NCI-H2196 (cell line): ENCODE measurements around the gene NOXA1.

Source experiments
- DNase-seq: peaks from one replicate; lab custom pipeline; 2025; ENCODE audit not compliant: unreplicated experiment; lab: John Stamatoyannopoulos, UW

The NOXA1 gene

DNA sequence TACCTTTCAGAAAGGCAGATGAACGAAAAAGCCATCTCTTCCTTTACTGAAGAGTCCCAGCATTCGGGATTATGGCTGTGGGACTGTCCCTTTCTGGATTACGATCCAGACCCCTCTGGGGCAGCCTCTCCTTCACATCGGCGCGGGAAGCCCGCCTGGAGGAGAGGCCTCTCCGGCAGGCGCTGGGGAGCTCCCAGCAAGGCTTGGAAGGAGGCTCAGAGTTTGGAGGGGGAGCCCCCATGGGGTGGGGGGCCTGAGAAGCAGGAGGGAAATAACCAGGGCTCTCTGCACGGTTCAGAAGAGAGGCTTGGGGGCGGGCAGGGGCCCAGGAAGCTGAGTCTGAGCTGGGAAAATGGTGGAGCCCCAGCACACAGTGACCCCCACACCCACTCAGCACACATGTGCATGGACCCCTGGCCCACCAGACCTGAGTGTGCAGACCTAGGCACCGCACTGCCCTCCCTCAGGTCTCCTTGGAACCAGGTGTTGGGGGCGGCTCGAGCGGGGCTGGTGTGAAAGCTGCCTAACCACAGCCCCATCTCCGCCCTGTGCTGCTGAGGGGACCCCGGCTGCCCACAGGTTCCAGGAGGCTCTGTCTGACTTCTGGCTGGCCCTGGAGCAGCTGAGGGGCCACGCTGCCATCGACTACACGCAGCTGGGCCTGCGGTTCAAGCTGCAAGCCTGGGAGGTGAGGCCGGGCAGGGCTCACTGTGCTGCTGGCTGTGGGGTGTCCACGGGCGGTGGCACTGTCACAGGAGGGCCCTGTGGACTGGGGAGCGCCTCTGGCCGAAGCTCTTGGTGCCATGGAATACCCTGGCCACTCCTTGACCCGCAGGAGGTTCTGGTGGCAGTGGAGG is 4.5 kb downstream of the NOXA1 start:
- DNase-seq: no peak

DNA sequence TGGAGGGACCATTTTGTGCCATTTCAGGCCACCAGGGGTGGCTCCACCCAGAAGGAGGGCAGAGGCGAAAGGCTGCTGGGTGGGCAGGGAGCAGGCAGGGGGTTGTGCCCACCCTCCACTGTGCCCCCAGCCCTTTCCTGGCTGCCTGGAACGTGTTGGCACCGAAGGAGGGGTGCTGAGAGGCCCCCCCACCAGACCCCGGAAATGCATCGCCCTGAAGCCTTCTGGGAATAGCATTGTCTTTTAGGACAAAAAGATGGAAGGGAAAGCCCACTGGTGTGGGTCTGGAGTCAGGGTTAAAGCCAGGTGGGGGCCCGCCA is 5.1 kb downstream of the NOXA1 start:
- DNase-seq: no peak

DNA sequence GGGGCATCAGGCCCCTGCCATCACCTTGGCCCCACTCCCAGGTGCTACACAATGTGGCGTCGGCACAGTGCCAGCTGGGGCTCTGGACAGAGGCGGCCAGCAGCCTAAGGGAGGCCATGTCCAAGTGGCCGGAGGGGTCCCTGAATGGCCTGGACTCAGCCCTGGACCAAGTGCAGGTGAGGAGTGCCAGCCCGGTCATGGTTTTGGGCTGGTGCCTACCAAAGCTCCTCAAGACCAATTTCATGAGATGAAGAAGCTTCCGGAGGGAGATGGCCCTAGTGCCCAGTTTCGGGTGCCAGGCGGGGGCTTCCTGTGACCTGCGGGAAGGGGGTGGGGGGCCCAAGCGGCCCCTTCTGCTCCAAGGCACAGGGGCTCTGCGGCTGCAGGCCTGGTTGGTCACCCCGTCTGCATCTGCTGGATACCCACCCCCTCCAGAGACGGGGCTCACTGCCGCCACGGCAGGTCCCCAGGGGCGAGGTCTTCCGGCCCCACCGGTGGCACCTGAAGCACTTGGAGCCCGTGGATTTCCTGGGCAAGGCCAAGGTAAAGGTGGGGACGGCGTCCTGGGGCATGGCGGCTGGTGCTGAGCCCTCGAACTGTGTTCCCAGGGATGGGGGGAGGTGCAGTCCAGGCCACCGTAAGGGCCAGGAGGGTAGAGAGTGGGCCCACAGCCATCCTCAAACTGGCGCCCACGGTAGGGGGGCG is 5.8 kb downstream of the NOXA1 start:
- DNase-seq: peak; percentile 27

DNA sequence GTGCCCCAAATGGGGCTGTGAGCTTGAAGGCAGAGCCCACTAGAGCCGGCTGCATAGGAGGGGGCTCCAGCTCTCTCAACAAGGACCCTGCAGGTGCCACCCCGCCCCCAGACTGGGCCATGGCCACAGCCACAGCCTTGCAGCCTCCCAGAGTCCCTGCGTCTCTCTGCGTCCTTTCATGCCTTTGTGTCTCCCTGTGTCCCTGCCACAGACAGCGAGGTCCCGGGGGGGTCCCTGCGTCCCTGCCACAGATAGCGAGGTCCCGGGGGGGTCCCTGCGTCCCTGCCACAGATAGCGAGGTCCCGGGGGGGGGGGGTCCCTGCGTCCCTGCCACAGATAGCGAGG is 6.3 kb downstream of the NOXA1 start:
- DNase-seq: no peak

DNA sequence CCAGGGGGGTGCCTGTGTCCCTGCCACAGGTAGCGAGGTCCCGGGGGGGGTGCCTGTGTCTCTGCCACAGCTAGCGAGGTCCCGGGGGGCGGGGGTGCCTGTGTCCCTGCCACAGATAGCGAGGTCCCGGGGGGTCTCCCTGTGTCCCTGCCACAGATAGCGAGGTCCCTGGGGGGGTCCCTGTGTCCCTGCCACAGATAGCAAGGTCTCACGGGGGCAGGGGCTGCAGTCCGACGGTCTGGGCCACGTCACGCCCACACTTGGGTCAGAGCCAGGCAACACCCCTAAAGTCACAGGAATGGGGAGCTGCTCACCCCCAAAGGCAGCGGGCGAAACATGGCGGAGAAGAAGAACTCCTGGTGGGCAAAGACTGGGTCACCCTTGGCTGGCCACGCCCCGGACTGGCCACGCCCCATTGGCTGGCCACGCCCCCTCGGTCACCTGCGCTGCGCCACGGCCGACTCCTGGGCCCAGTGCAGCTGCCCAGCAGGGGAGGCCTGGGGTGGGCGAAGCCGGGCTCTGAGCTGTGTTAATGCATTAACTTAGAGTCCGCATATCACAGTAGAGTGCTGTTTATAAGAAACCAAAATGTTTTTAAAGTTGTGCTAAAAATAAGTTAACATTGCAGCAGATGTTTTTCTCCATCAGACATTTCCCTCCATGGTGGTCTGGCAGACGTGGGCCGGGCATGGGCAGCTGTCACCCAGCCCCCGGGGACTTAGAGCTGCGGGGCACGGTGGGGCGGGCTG is 7.0 kb downstream of the NOXA1 start:
- peak; percentile 65 for DNase-seq

DNA sequence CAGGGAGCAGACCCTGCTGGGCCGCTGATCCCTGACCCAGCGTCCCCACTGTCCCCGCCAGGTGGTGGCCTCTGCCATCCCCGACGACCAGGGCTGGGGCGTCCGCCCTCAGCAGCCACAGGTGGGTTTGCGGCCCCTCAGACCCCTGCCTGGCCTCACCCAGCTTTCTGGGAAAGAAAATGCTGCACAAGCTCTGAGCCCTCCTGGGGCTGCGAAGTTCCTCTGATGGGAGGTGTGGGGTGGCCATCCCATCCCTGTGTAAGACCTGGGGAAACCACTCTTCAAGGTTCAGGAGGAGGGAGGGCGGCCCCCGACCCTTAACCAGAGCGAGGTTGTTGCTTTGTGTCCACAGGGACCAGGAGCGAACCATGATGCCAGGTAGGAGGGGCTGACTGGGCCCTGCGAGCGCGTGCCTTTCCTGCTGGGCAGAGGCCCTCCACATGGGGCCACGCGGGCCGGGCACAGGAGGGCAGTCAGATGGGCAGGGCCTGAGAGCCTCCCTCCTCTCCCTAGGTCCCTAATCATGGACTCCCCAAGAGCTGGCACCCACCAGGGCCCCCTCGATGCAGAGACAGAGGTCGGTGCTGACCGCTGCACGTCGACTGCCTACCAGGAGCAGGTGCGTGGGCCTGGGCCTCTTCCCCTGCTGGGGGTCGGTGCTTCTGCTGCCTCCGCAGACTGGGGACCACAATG is 7.7 kb downstream of the NOXA1 start:
- DNase-seq: no peak

DNA sequence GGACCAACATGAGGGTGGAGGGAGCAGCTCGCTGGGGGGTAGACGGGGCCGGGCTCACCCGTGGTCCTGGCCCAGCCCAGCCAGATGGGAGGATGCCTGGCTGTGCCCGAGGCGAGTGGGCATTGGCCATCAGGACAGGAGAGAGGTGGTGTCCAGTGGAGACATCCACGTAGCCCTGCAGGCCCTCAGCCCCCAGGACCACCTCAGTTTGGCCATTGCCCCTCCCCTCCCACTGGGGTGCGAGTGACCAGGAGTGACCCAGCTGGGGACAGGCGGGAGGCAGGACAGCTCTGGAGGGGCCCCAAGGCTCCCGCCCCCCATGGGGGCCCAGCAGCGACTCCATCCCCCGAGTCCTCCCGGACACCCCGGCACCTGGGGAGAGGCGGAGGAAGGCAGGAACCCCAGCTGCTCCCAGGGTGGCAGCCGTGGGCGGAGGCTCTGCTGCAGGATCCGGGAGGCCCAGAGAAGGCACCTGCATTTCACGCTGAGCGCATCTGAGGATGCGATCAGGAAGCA is 8.3 kb downstream of the NOXA1 start:
- no peak for DNase-seq

DNA sequence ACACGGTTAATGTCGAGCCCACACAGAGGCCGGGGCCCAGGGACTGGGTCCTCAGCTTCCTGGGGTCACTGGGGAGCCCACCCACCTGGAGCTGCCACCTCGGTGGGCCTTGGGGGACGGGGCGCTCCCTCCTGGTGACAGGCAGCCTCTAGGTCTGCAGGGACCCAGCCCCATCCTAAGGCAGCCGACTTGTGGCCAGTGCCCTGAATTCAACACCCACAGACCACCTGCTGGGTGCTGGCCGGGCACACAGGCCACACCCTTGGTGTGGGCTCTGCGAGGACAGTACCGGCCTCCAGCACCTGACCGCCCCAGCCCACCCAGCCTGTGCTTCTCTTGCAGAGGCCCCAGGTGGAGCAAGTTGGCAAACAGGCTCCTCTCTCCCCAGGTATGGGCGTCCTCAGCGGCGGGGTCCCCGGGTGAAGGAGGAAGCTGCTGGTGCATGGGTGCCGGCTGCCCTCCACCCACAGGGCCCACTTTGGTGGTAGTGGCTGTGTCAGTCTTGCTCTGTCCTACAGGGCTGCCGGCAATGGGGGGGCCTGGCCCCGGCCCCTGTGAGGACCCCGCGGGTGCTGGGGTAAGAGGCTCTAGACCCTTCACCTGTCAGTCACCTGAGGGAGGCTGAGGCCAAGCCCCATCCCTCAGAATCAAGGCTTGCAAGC is 9.6 kb downstream of the NOXA1 start:
- DNase-seq: no peak

DNA sequence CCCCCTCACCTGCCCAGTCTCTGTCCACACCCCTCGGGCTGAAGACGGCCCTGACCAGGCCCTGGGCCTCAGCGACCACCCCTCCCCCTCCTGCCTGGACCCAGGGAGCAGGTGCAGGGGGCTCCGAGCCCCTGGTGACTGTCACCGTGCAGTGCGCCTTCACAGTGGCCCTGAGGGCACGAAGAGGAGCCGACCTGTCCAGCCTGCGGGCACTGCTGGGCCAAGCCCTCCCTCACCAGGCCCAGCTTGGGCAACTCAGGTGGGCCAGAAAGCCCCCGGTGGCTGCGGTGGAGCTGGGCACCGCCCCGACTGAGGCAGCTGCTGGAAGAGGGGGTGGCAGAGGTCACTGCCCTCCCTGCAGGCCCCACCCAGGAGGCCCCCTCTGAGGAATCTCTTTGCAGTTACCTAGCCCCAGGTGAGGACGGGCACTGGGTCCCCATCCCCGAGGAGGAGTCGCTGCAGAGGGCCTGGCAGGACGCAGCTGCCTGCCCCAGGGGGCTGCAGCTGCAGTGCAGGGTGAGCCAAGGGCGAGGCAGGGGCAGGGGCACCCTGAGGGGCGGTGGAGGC is 10.2 kb downstream of the NOXA1 start:
- no peak for DNase-seq

DNA sequence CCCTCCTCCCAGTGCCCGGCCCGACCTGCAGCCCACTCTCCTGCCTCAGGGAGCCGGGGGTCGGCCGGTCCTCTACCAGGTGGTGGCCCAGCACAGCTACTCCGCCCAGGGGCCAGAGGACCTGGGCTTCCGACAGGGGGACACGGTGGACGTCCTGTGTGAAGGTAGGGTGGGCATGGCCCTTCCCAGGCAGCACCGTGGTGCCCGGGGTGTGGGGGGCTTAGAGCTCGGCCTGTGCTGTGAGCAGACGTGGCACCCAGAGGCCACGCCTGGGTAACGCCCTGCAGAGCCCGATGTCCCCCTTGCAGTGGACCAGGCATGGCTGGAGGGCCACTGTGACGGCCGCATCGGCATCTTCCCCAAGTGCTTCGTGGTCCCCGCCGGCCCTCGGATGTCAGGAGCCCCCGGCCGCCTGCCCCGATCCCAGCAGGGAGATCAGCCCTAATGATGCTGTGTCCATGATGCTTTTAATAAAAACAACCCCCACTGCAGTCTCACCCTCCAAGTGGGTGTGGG is 10.8 kb downstream of the NOXA1 start:
- DNase-seq: no peak

DNA sequence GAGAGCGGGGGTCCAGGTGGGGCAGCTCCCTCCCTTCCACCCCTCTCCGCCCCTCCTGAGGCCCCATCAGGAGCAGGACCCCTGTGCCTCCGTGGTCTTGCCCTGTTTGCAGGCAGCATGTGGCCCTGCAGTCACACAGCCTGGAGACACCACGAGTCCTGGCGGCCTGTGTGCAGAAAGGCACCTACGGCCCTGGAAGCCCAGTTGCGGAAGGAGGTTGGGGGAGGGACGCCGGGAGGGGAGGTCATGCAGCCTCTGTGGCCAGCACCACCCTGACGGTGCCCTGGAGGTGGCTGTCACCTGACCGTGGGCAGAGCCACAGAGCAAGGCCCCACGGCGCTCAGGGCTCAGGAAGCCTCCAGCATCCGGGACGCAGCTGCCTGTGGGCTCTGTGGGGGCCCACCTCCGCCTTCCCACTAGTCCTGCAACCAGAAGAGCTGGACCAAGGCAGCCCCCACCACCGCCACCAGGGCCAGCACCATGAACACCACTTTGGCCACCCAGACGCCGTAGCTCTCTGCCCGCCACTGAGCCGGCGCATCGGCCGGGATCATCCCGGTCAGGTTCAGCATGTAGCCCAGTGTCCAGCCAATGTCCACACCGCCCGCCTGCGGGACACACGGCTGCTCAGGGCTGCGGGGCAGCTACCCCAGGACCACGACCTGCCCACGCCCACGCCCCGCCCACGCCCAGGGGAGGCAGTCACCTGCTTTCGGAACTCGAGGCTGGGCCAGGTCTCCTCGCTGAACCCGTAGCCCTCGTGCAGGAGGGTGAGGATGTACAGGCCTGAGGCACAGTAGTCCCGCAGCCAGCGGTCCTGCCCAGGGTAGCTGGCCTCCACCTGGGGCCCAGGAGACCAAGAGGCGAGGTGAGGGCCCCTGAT is 11.5 kb downstream of the NOXA1 start:
- DNase-seq: no peak

DNA sequence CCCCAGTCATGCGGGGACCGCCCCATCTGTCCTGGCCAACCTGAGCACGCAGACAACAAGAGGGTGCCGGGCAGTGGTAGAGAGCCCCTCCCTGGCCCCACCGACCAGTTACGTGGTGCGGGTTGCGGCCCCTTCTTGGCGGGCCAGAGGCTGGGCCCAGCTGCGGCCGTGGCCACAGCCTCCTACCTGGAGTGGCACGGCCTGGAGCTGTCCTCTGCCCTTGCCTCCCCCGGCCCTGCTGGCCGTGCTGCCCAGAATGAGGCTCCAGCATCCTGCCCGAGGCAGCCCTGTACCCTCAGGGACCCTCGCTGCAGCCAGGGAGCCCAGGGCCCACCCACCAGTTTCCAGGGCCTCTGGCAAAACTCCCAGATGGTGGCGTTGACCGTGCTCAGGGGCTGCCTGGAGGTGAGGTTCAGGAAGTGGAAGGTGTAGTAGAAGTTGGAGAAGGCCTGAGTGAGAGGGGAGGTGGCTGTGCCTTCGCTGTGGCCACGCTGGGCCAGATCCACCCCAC is 12.2 kb downstream of the NOXA1 start:
- DNase-seq: no peak

DNA sequence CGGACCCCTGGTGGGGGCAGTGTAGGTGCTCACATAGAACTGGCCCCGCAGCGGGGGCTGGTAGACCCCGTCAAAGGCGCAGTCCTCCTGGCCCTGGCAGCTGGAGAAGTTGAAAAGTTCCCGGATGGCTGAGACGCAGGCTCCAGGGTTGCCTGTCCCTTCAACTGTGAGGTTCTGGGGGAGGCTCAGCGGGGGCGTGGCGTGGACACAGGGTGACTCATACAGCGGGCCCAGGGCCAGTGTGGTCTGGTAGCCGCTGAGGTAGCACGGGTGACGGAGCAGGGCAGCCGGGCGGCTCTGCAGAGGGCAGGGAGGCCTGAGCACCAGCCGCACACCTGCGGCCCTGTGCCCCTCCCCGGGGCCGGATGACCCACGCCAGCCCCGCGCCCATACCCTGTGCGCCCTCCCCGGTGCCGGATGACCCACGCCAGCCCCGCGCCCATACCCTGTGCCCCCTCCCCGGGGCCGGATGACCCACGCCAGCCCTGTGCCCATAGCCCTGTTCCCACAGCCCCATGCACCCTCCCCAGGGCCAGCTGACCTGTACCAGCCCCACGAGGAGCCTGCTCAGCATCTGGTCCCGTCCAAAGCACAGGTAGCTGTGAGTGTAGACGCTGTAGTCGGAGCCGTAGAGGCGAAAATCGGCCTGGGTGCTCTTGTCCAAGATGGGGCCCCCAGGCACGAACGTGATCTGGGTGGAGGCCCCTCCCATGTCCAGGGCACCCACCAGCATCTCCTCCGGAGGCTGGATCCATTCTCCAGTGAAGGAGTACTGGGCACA is 13.0 kb downstream of the NOXA1 start:
- DNase-seq: peak; percentile 65

DNA sequence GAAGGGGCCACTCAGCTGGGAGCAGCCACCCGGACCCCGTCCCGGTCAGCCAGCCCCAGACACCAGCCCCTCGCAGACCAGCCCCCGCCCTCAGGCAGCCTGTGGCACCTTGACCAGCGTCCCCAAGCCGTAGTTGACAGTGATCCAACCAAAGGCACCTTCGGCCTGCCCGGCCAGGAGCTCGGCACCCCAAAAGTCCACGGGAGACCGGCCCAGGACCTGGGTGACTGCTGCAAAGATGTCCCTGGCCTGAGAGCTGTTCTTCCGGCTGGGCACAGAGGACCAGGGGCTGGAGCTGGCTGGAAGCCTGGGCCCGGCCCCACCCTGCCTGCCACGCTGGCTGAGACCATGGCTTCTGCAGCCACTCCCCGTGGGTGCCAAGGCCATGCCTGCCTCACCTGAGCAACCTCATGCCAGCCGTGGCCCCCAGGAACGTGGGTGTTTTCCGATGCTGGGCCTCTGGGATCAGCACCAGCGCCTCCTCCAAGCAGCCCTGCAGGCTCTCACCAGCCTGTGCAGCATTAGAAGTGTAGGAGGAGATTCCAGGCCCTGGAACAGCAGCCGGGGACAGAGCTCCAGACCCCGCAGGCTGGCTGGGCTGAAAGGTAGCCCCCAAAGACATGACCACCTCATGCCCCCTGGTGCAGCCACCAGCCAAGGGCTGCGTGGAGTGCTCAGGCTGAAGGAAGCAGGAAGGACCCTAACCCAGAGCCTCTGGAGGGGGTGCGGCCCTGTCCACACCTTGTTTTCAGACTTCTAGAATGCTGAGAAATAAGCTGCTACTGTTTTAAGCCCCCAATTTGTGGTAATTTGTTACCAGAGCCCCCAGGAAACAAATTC is 13.8 kb downstream of the NOXA1 start:
- DNase-seq: no peak

DNA sequence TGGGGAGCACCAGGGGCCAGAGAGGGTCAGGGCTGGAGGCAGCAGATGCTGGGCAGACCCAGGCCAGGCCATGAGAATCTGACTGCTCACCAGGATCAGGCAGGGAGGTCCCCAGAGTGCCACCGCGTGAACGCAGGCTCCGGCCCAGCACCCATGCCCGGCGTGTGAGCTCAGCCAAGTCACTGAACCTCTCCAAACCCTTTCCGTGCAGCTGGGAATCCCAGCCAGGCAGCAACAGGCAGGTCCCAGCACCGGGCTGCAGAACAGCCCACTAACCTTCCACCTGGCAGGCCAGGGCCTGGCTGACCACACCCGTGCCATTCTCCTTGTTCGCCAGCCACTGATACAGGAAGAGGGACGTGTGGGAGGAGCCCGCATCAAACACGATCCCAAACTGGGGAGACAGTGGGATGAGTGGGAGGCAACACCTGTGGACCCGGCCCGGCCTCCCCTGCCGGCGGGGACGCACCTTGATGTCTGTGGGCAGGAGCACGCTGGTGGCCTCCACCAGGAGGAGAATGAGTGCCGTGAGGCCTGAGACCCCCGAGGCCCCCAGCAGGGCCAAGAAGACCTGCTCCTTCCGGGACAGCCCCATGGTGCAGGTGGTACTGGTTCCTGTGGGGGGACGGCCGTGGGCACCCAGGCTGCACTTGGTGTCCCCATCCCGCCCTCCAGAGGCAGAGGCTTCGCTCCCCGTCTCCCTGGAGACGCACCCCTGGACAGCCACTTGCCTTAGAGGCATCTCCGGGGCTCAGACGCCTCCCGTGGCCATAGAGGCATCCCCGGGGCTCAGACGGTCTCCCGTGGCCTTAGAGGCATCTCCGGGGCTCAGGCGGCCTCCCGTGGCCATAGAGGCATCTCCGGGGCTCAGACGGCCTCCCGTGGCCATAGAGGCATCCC is 14.7 kb downstream of the NOXA1 start:
- DNase-seq: no peak

DNA sequence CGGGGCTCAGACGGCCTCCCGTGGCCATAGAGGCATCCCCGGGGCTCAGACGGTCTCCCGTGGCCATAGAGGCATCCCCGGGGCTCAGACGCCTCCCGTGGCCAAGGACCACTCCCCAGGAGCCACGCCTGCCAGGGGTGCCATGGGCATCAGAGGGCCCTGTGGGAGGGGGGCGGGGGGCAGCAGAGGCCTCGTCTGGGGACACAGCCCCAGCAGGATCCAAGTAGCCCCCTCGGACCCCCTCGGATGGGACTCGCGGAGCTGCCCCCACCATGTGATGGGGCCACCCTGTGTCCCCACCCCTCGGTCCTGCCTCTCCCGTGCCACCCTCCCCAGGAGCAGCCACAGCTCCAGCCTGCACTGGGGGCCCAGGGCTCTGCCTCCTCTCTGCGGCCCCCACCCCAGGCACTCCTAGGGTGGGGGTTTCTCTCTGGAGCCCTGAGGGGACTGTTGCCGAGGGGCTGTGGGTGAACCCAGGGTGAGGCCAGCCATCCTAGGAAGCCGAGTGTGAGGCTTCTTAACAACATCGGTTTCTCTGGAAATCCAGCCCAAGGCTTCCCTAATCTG is 15.5 kb downstream of the NOXA1 start:
- no peak for DNase-seq
